Heart left ventricle (tissue), 16 donors: Measurements from ENCODE around the gene CCDC92. TPM values are rescaled to one million over a fixed set of nuclear protein-coding genes. Genes with fewer than 3 reads are reported as not detected.

Experiments used
- ATAC-seq, 4 donors: fragments of 200-7000 bp; cut with Tn5 transposase; one replicate each; pipeline ENCODE4 v1.9.1; 2020 to 2022; ENCODE audit warnings: moderate library complexity in 4 of 4, mild to moderate bottlenecking in 3 of 4, moderate number of reproducible peaks in 1 of 4
- DNase-seq, 5 donors: peaks; one replicate each; pipeline ENCODE4 v3.0.0-alpha.2; 2020
- H3K27ac ChIP-seq, 12 donors: fragments of 200-600 bp; sonication (generic) in 4 of 12; one replicate each; pipeline versions ENCODE4 v1.5.0 to v1.8.0; 2016 to 2022; ENCODE audit warnings: mild to moderate bottlenecking in 2 of 12
- H3K27me3 ChIP-seq, 9 donors: fragments of 200-600 bp; sonication (generic) in 2 of 9; one replicate each; pipeline versions ENCODE4 v1.5.1 to v1.8.0; 2016 to 2022; ENCODE audit warnings: mild to moderate bottlenecking in 3 of 9
- H3K36me3 ChIP-seq, 9 donors: fragments of 200-600 bp; sonication (generic) in 2 of 9; one replicate each; pipeline versions ENCODE4 v1.5.0 to v1.8.0; 2018 to 2022; ENCODE audit warnings: mild to moderate bottlenecking in 2 of 9
- H3K4me1 ChIP-seq, 12 donors: fragments of 200-600 bp; sonication (generic) in 4 of 12; one replicate each; pipeline versions ENCODE4 v1.5.0 to v1.8.0; 2016 to 2022; ENCODE audit warnings: mild to moderate bottlenecking in 3 of 12
- H3K4me3 ChIP-seq, 12 donors: fragments of 200-600 bp; sonication (generic) in 4 of 12; one replicate each; pipeline versions ENCODE4 v1.5.0 to v1.8.0; 2017 to 2022; ENCODE audit warnings: mild to moderate bottlenecking in 9 of 12, moderate library complexity in 4 of 12
- H3K9me3 ChIP-seq, 12 donors: fragments of 200-600 bp; sonication (generic) in 4 of 12; one replicate each; pipeline versions ENCODE4 v1.5.0 to v1.8.0; 2016 to 2022; ENCODE audit warnings: mild to moderate bottlenecking in 1 of 12
- CTCF ChIP-seq, 12 donors: fragments of 200-600 bp; sonication (generic) in 4 of 12; IDR thresholded peaks; one replicate each; pipeline versions ENCODE4 v1.5.0 to v1.8.0; 2018 to 2022; ENCODE audit warnings: antibody characterized with exemption in 12 of 12, mild to moderate bottlenecking in 5 of 12
- POLR2A ChIP-seq, 2 donors: fragments of 450-650 bp; IDR thresholded peaks; one replicate each; pipeline ENCODE4 v1.6.1; 2017; ENCODE audit warnings: antibody characterized with exemption in 2 of 2, mild to moderate bottlenecking in 2 of 2, moderate library complexity in 2 of 2
- WGBS, 4 donors: extraction: QIAGEN DNeasy Blood & Tissue Kit in 2 of 4; methylation state at CpG; one replicate each; pipeline versions ENCODE4 v1.1.5 to v1.1.7; 2013 to 2018; 5-methylcytosine and 5-hydroxymethylcytosine counted together
- intact Hi-C, 10 donors: fragments of 100-400 bp; cut with DNase I; formaldehyde crosslinking; loops; one replicate each; pipeline versions ENCODE4 v1.11.1 to v1.14.2; 2022
- polyA plus RNA-seq, 2 donors: library from polyadenylated mRNA; stranded (reverse); fragments of 200-250 nt; gene quantifications; one replicate each; pipeline ENCODE4 v1.2.3, GENCODE V29; 2013
- total RNA-seq, 9 donors: library from RNA; depleted of rRNA in 2 of 9; stranded (reverse); fragments of >200 nt in 2 of 9; fragmentation: NEBNext Ultra II Directional in 3 of 9; extraction: Animal tissue kit (Norgen Biotek cat#: 25700) in 3 of 9; gene quantifications; one replicate each; pipeline versions ENCODE4 v1.1.0 to v1.2.4, GENCODE V29; 2016 to 2023
- donor health status: ischemic (EF 13 %, LVEDD 7.1; RV severe dilation, severe dysfunction).
- donor health status: healthy with polysubstance abuse.
- donor health status: DM: no; HTN: yes; CAD: no.
- donor health status: DM: no; HTN: no; CAD: no.
- donor health status: ischemic (EF 25% LVEDD 6.9; RV normal size, moderate dysfunction).
- donor health status: ischemic (EF 25% LVEDD 5.7; RV mildly dilated, moderate dysfunction).
- donor health status: healthy.
- donor health status: DM: yes; HTN: yes; CAD: no.
- donor health status: ischemic (EF 35%, LVEDD 5.7; RV mildly dilated, moderate dysfunction).
- donor health status: nonischemic (EF 11% LVEDD 7.7; RV severe dilation, severe dysfunction).
- donor health status: DM: yes; HTN: yes; CAD: no.
- donor health status: PGD.
- donor health status: ischemic (EF 29% LVEDD 5.4; RV normal size, mild dysfunction).
- donor health status: nonischemic (EF 23%, LVEDD 6.1; RV moderate dilation, normal function).

CCDC92 gene
- total and polyA plus RNA-seq, 11 donors = 37.8 to 86.1 (median 58.1) TPM

- Histone ChIP-seq H3K4me3 (no peak overlapping the region), H3K27ac (peak overlapping the region in 2 of 12 donors; percentile 7 to 54), H3K4me1 (peaks cover 0 to 36% (median 10%) of the 10 kb centered on the region in 12 donors), H3K36me3 (peaks cover 0 to 51% (median 36%) of the 10 kb centered on the region in 9 donors), H3K9me3 (no peaks in the 10 kb centered on the region), H3K27me3 (no peaks in the 10 kb centered on the region)
- DNase-seq = no peak
- ATAC-seq = no peak
- TF ChIP-seq CTCF (IDR thresholded peaks at IDR 0.05) (no peak), POLR2A (IDR thresholded peaks at IDR 0.05) (no peak)
- WGBS, 4 donors = 83 to 88% (median 85%) methylated on average over 3 of the region's 3 CpGs
- intact Hi-C loops = no loop called here
These were observed 38.1 kb upstream of the CCDC92 start for GRCh38 chr12:124010687-124011086.

GRCh38 chr12:124009781-124010180 is 37.1 kb upstream of the CCDC92 start:
- peaks cover 0 to 56% (median 40%) of the 10 kb centered on the region in 9 donors for H3K36me3 ChIP-seq
- peaks cover 0 to 38% (median 11%) of the 10 kb centered on the region in 12 donors for H3K4me1 ChIP-seq
- H3K27me3 ChIP-seq = no peaks in the 10 kb centered on the region
- H3K9me3 ChIP-seq = no peaks in the 10 kb centered on the region
- DNase-seq (no peak), ATAC-seq (peak in 1 of 4 donors; percentile 64)
- no peak for TF ChIP-seq CTCF (IDR thresholded peaks at IDR 0.05)
- no peak for TF ChIP-seq POLR2A (IDR thresholded peaks at IDR 0.05)
- 50 to 64% (median 57%) methylated on average over 6 of the region's 6 CpGs for WGBS, 4 donors
- intact Hi-C loops = no loop called here
- H3K4me3 ChIP-seq = no peak overlapping the region
- H3K27ac ChIP-seq = peak overlapping the region in 2 of 12 donors; percentile 7 to 54

GRCh38 chr12:124008595-124008994 is 36.0 kb upstream of the CCDC92 start:
- intact Hi-C loops = no loop called here
- Histone ChIP-seq H3K4me3 (no peak overlapping the region), H3K27ac (peak overlapping the region in 1 of 12 donors; percentile 16), H3K27me3 (no peaks in the 10 kb centered on the region), H3K4me1 (peaks cover 0 to 44% (median 13%) of the 10 kb centered on the region in 12 donors), H3K36me3 (peaks cover 0 to 61% (median 42%) of the 10 kb centered on the region in 9 donors), H3K9me3 (no peaks in the 10 kb centered on the region)
- DNase-seq (no peak), ATAC-seq (no peak)
- TF ChIP-seq POLR2A (IDR thresholded peaks at IDR 0.05) (no peak), CTCF (IDR thresholded peaks at IDR 0.05) (no peak)
- 70 to 80% (median 74%) methylated on average over 3 of the region's 3 CpGs for WGBS, 4 donors

GRCh38 chr12:124007826-124008570 is 35.4 kb upstream of the CCDC92 start:
- TF ChIP-seq CTCF (IDR thresholded peaks at IDR 0.05) (no peak), POLR2A (IDR thresholded peaks at IDR 0.05) (no peak)
- intact Hi-C loops = no loop called here
- ATAC-seq = peak in 2 of 4 donors; percentile 43 to 57
- H3K27ac ChIP-seq = peak overlapping the region in 1 of 12 donors; percentile 11
- no peaks in the 10 kb centered on the region for H3K27me3 ChIP-seq
- WGBS, 4 donors = 56 to 61% (median 60%) methylated on average over 9 of the region's 9 CpGs
- DNase-seq = no peak
- no peaks in the 10 kb centered on the region for H3K9me3 ChIP-seq
- no peak overlapping the region for H3K4me3 ChIP-seq
- H3K4me1 ChIP-seq = peaks cover 0 to 46% (median 14%) of the 10 kb centered on the region in 12 donors
- H3K36me3 ChIP-seq = peaks cover 0 to 60% (median 36%) of the 10 kb centered on the region in 9 donors
